Astrocyte (in vitro differentiated cells and primary cell): ENCODE data around the gene STXBP2.

Experiments used
- EZH2 ChIP-seq: IDR thresholded peaks from 2 replicates; pipeline ENCODE4 v1.6.1; 2012; ENCODE audit warnings: mild to moderate bottlenecking, low read length, inconsistent platforms; ENCODE audit not compliant: insufficient read depth
- TF ChIP-seq, protein P1 (sequence below): IDR thresholded peaks from 2 replicates; pipeline ENCODE4 v1.5.1; 2011; ENCODE audit warnings: low read depth, mild to moderate bottlenecking, inconsistent platforms, low read length, moderate library complexity; ENCODE audit not compliant: insufficient read depth

DNA sequence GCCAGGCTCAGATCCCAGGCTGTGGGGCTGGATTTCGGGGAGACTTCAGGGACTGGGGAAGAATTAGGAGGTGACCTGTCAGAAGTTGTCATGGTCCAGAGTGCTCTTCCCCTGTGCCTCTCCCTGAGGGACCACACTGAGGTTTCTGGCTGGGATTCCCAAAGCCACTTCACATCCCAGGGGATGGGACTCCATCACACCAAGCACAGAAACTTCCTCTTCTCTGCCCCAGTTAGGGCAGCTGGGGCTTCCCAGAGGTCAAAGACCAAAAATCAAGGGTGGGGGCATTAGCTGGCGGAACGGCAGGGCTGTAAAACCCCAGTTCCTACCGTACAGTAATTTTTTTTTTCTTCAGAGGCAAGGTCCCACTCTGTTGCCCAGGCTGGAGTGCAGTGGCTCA lies 57.6 kb downstream of the STXBP2 start:
- TF ChIP-seq, protein P1, sequence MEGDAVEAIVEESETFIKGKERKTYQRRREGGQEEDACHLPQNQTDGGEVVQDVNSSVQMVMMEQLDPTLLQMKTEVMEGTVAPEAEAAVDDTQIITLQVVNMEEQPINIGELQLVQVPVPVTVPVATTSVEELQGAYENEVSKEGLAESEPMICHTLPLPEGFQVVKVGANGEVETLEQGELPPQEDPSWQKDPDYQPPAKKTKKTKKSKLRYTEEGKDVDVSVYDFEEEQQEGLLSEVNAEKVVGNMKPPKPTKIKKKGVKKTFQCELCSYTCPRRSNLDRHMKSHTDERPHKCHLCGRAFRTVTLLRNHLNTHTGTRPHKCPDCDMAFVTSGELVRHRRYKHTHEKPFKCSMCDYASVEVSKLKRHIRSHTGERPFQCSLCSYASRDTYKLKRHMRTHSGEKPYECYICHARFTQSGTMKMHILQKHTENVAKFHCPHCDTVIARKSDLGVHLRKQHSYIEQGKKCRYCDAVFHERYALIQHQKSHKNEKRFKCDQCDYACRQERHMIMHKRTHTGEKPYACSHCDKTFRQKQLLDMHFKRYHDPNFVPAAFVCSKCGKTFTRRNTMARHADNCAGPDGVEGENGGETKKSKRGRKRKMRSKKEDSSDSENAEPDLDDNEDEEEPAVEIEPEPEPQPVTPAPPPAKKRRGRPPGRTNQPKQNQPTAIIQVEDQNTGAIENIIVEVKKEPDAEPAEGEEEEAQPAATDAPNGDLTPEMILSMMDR = no peak
- TF ChIP-seq EZH2 = no peak
